Hepatocyte (in vitro differentiated cells): ENCODE measurements around the gene RALGAPA2.

Experiments used
- EZH2 ChIP-seq: fragments of 200-600 bp; sonication (generic); IDR thresholded peaks from 2 replicates; pipeline ENCODE4 v1.6.1; 2016; ENCODE audit warnings: antibody characterized with exemption, mild to moderate bottlenecking, borderline replicate concordance
- EZH2phosphoT487 ChIP-seq: fragments of 200-600 bp; sonication (generic); IDR thresholded peaks from one replicate; pipeline ENCODE4 v1.6.1; 2018; ENCODE audit warnings: antibody characterized with exemption, mild to moderate bottlenecking, low read depth, moderate library complexity; ENCODE audit not compliant: unreplicated experiment, severe bottlenecking
- TF ChIP-seq, protein P1 (sequence below): fragments of 200-600 bp; sonication (generic); IDR thresholded peaks from 2 replicates; pipeline ENCODE4 v1.5.1; 2016; ENCODE audit warnings: antibody characterized with exemption, mild to moderate bottlenecking; ENCODE audit not compliant: poor library complexity

DNA sequence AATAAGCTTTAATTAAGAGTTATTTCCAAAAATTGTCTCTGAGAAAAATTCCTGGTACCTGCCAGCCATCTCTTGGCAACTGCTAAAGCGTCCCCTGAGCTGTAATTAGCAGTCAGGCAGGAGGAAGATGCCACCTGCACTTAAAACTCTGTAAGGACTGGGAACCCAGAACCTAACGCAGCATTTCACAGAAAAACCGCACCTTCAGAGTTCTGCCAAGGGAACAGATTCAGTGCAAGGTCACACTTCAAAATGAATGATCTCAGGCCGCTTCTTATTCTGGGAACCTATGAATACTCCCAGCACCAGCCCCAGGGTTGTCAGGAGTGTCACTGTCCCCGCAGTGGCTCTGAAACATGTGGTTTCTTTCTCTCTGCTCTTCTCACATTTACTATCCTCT lies 307.8 kb downstream of the RALGAPA2 start:
- TF ChIP-seq, protein P1, sequence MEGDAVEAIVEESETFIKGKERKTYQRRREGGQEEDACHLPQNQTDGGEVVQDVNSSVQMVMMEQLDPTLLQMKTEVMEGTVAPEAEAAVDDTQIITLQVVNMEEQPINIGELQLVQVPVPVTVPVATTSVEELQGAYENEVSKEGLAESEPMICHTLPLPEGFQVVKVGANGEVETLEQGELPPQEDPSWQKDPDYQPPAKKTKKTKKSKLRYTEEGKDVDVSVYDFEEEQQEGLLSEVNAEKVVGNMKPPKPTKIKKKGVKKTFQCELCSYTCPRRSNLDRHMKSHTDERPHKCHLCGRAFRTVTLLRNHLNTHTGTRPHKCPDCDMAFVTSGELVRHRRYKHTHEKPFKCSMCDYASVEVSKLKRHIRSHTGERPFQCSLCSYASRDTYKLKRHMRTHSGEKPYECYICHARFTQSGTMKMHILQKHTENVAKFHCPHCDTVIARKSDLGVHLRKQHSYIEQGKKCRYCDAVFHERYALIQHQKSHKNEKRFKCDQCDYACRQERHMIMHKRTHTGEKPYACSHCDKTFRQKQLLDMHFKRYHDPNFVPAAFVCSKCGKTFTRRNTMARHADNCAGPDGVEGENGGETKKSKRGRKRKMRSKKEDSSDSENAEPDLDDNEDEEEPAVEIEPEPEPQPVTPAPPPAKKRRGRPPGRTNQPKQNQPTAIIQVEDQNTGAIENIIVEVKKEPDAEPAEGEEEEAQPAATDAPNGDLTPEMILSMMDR: no peak
- no peak for TF ChIP-seq EZH2phosphoT487
- no peak for TF ChIP-seq EZH2
